DMS114 treated with DMSO at 0.1 percent for 48 hours (cell line): ENCODE measurements around the gene TMEM163.

Experiments used
- DNase-seq: peaks from one replicate; lab custom pipeline; 2025; ENCODE audit not compliant: unreplicated experiment; lab: John Stamatoyannopoulos, UW

TMEM163 gene

GRCh38 chr2:134417968-134418582 lies 300.7 kb downstream of the TMEM163 start:
- DNase-seq: no peak

GRCh38 chr2:134416637-134417036 lies 302.2 kb downstream of the TMEM163 start:
- DNase-seq: no peak

- no peak for DNase-seq
Measured at GRCh38 chr2:134416018-134416417, 302.8 kb downstream of the TMEM163 start.

- DNase-seq: no peak
Measured at GRCh38 chr2:134413912-134414311, 304.9 kb downstream of the TMEM163 start.

GRCh38 chr2:134413430-134413829 lies 305.4 kb downstream of the TMEM163 start:
- no peak for DNase-seq

GRCh38 chr2:134412639-134412999 lies 306.2 kb downstream of the TMEM163 start:
- DNase-seq: no peak

- peak; percentile 30 for DNase-seq
Measured at GRCh38 chr2:134411828-134412638, 306.8 kb downstream of the TMEM163 start.

- DNase-seq: no peak
Measured at GRCh38 chr2:134411279-134411827, 307.4 kb downstream of the TMEM163 start.

- no peak for DNase-seq
Measured at GRCh38 chr2:134410831-134411231, 308.0 kb downstream of the TMEM163 start.

GRCh38 chr2:134410006-134410405 lies 308.8 kb downstream of the TMEM163 start:
- no peak for DNase-seq

- no peak for DNase-seq
Measured at GRCh38 chr2:134408791-134409190, 310.0 kb downstream of the TMEM163 start.

GRCh38 chr2:134408386-134408785 lies 310.4 kb downstream of the TMEM163 start:
- DNase-seq: no peak

GRCh38 chr2:134407154-134407890 lies 311.5 kb downstream of the TMEM163 start:
- DNase-seq: no peak

GRCh38 chr2:134406736-134407135 lies 312.1 kb downstream of the TMEM163 start:
- DNase-seq: no peak

GRCh38 chr2:134406311-134406710 lies 312.5 kb downstream of the TMEM163 start:
- no peak for DNase-seq
